ENCODE results near the gene COTL1.

COTL1 gene

DNA sequence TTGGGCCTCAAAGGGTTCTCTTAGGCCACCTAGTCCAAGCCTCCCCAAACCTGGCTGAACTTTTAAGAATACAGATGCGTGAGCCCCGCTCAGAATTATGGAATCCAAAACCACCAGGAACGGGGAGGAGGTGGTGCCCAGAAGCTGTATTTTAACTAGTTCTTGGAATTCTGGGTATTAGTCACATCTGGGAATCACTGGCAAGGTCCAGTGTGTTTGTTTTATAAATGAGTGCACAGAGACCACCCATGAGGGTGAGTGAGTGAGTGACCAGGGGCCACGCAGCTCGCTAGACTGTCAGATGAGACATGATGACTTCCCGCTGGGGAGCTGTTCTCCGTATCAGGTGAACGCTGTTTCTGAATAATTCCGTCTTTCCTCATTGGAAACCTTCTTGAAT lies 44.6 kb upstream of the COTL1 start:
- whole genome bisulfite sequencing: 94% methylated on average over 9 of the region's 9 CpGs
- H2BK5ac ChIP-seq (ENCODE audit: low read depth, low read length, poor library complexity, severe bottlenecking): no peak overlapping the region
- H3K27me3 ChIP-seq (ENCODE audit: control insufficient read depth in 1 of 2, insufficient read depth in 1 of 2, low read length in 2 of 2): no peaks in the 10 kb centered on the region
- H2BK12ac ChIP-seq (ENCODE audit: low read length in 2 of 2): no peak overlapping the region
- no peak overlapping the region for H3K18ac ChIP-seq (ENCODE audit: low read depth in 1 of 2, low read length in 2 of 2)
- H4K8ac ChIP-seq (ENCODE audit: low read length): no peak overlapping the region
- no peak overlapping the region for H3K4me3 ChIP-seq (ENCODE audit: insufficient read depth in 1 of 2, low read depth in 1 of 2, low read length in 2 of 2)
- no peak overlapping the region for H3K4ac ChIP-seq (ENCODE audit: low read depth in 1 of 2, low read length in 2 of 2)
- no peak overlapping the region for H2BK120ac ChIP-seq (ENCODE audit: low read depth, low read length)
- peaks cover 82 to 90% of the 10 kb centered on the region in 2 experiments for H3K36me3 ChIP-seq (ENCODE audit: control insufficient read depth in 1 of 2, insufficient read depth in 2 of 2, low read depth in 1 of 2, low read length in 2 of 2)
- no peak overlapping the region for H2AFZ ChIP-seq (ENCODE audit: low read depth, low read length)
- no peak overlapping the region for H4K91ac ChIP-seq (ENCODE audit: low read length)
- H3K79me1 ChIP-seq (replicated peaks; ENCODE audit: low read length, poor library complexity, severe bottlenecking): peaks cover 52% of the 10 kb centered on the region
- no peak overlapping the region for H3K9ac ChIP-seq (ENCODE audit: low read length)
- H3K4me1 ChIP-seq (ENCODE audit: control insufficient read depth, insufficient read depth, low read depth, low read length): peaks cover 11% of the 10 kb centered on the region
- no peak overlapping the region for H2AK5ac ChIP-seq (ENCODE audit: low read length, severe bottlenecking)
- no peak overlapping the region for H3K23ac ChIP-seq (ENCODE audit: low read length in 2 of 2)
- no peak overlapping the region for H2BK15ac ChIP-seq (ENCODE audit: low read depth, poor library complexity, severe bottlenecking)
- H3K27ac ChIP-seq (ENCODE audit: low read length, poor library complexity, severe bottlenecking): no peak overlapping the region
- H3K4me2 ChIP-seq (ENCODE audit: low read length, poor library complexity, severe bottlenecking): no peak overlapping the region
- DNase-seq: no peak
- no peaks in the 10 kb centered on the region for H3K9me3 ChIP-seq (ENCODE audit: control insufficient read depth, low read length)
- H3K14ac ChIP-seq (ENCODE audit: low read length in 2 of 2): no peak overlapping the region

- no peak for DNase-seq
- Histone ChIP-seq H3K27me3 (ENCODE audit: control insufficient read depth in 1 of 2, insufficient read depth in 1 of 2, low read length in 2 of 2) (no peaks in the 10 kb centered on the region), H2BK15ac (ENCODE audit: low read depth, poor library complexity, severe bottlenecking) (no peak overlapping the region), H3K23ac (ENCODE audit: low read length in 2 of 2) (no peak overlapping the region), H3K79me1 (replicated peaks; ENCODE audit: low read length, poor library complexity, severe bottlenecking) (peaks cover 59% of the 10 kb centered on the region), H3K4ac (ENCODE audit: low read depth in 1 of 2, low read length in 2 of 2) (no peak overlapping the region), H2BK120ac (ENCODE audit: low read depth, low read length) (no peak overlapping the region), H3K4me3 (ENCODE audit: insufficient read depth in 1 of 2, low read depth in 1 of 2, low read length in 2 of 2) (no peak overlapping the region), H3K27ac (ENCODE audit: low read length, poor library complexity, severe bottlenecking) (no peak overlapping the region), H3K36me3 (ENCODE audit: control insufficient read depth in 1 of 2, insufficient read depth in 2 of 2, low read depth in 1 of 2, low read length in 2 of 2) (peaks cover 89 to 98% of the 10 kb centered on the region in 2 experiments), H3K9ac (ENCODE audit: low read length) (no peak overlapping the region), H4K8ac (ENCODE audit: low read length) (no peak overlapping the region), H2AFZ (ENCODE audit: low read depth, low read length) (no peak overlapping the region), H2BK5ac (ENCODE audit: low read depth, low read length, poor library complexity, severe bottlenecking) (no peak overlapping the region), H2BK12ac (ENCODE audit: low read length in 2 of 2) (no peak overlapping the region), H3K9me3 (ENCODE audit: control insufficient read depth, low read length) (no peaks in the 10 kb centered on the region), H3K18ac (ENCODE audit: low read depth in 1 of 2, low read length in 2 of 2) (no peak overlapping the region), H3K14ac (ENCODE audit: low read length in 2 of 2) (no peak overlapping the region), H4K91ac (ENCODE audit: low read length) (no peak overlapping the region), H3K4me2 (ENCODE audit: low read length, poor library complexity, severe bottlenecking) (no peak overlapping the region), H3K4me1 (ENCODE audit: control insufficient read depth, insufficient read depth, low read depth, low read length) (peaks cover 11% of the 10 kb centered on the region), H2AK5ac (ENCODE audit: low read length, severe bottlenecking) (no peak overlapping the region)
- 96% methylated on average over 51 of the region's 51 CpGs for WGBS
Observed at GRCh38 chr16:84661418-84662060, 43.7 kb upstream of the COTL1 start.

DNA sequence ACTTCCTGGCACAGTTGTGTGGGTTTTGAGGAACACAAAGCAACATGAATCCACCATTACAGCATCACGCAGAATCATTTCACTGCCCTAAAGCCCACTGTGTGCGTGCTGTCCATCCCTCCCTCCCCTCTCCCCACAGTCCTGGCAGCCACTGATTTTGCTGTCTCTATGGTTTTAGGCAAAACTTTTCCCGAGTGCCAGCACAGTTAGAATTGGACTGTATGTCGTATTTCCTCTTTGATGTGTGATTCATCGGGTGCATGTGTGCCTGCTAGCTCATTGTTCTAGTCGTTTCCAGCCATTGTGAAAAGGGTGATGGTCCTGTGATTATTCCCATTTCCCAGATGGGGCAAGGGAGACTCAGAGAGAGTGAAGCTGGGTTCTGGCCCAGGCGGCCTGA lies 43.1 kb upstream of the COTL1 start:
- Histone ChIP-seq H2AFZ (ENCODE audit: low read depth, low read length) (no peak overlapping the region), H3K9me3 (ENCODE audit: control insufficient read depth, low read length) (no peaks in the 10 kb centered on the region), H3K4me1 (ENCODE audit: control insufficient read depth, insufficient read depth, low read depth, low read length) (peaks cover 11% of the 10 kb centered on the region), H2BK12ac (ENCODE audit: low read length in 2 of 2) (no peak overlapping the region), H3K18ac (ENCODE audit: low read depth in 1 of 2, low read length in 2 of 2) (no peak overlapping the region), H3K36me3 (ENCODE audit: control insufficient read depth in 1 of 2, insufficient read depth in 2 of 2, low read depth in 1 of 2, low read length in 2 of 2) (peaks cover 84 to 92% of the 10 kb centered on the region in 2 experiments), H2AK5ac (ENCODE audit: low read length, severe bottlenecking) (no peak overlapping the region), H4K91ac (ENCODE audit: low read length) (no peak overlapping the region), H2BK120ac (ENCODE audit: low read depth, low read length) (no peak overlapping the region), H3K23ac (ENCODE audit: low read length in 2 of 2) (no peak overlapping the region), H3K9ac (ENCODE audit: low read length) (peak overlapping the region; percentile 29), H2BK5ac (ENCODE audit: low read depth, low read length, poor library complexity, severe bottlenecking) (no peak overlapping the region), H3K27me3 (ENCODE audit: control insufficient read depth in 1 of 2, insufficient read depth in 1 of 2, low read length in 2 of 2) (no peaks in the 10 kb centered on the region), H3K79me1 (replicated peaks; ENCODE audit: low read length, poor library complexity, severe bottlenecking) (peaks cover 54% of the 10 kb centered on the region), H3K14ac (ENCODE audit: low read length in 2 of 2) (no peak overlapping the region), H3K4me3 (ENCODE audit: insufficient read depth in 1 of 2, low read depth in 1 of 2, low read length in 2 of 2) (no peak overlapping the region), H3K4me2 (ENCODE audit: low read length, poor library complexity, severe bottlenecking) (no peak overlapping the region), H2BK15ac (ENCODE audit: low read depth, poor library complexity, severe bottlenecking) (no peak overlapping the region), H3K27ac (ENCODE audit: low read length, poor library complexity, severe bottlenecking) (no peak overlapping the region), H3K4ac (ENCODE audit: low read depth in 1 of 2, low read length in 2 of 2) (no peak overlapping the region), H4K8ac (ENCODE audit: low read length) (no peak overlapping the region)
- DNase-seq: no peak
- 92% methylated on average over 7 of the region's 7 CpGs for WGBS

- Histone ChIP-seq H2AFZ (ENCODE audit: low read depth, low read length) (no peak overlapping the region), H2BK15ac (ENCODE audit: low read depth, poor library complexity, severe bottlenecking) (no peak overlapping the region), H2BK120ac (ENCODE audit: low read depth, low read length) (no peak overlapping the region), H2AK5ac (ENCODE audit: low read length, severe bottlenecking) (no peak overlapping the region), H3K27ac (ENCODE audit: low read length, poor library complexity, severe bottlenecking) (no peak overlapping the region), H3K9ac (ENCODE audit: low read length) (no peak overlapping the region), H4K91ac (ENCODE audit: low read length) (no peak overlapping the region), H3K36me3 (ENCODE audit: control insufficient read depth in 1 of 2, insufficient read depth in 2 of 2, low read depth in 1 of 2, low read length in 2 of 2) (peaks cover 75 to 86% of the 10 kb centered on the region in 2 experiments), H3K4me2 (ENCODE audit: low read length, poor library complexity, severe bottlenecking) (no peak overlapping the region), H3K23ac (ENCODE audit: low read length in 2 of 2) (no peak overlapping the region), H3K18ac (ENCODE audit: low read depth in 1 of 2, low read length in 2 of 2) (no peak overlapping the region), H3K4ac (ENCODE audit: low read depth in 1 of 2, low read length in 2 of 2) (no peak overlapping the region), H3K4me3 (ENCODE audit: insufficient read depth in 1 of 2, low read depth in 1 of 2, low read length in 2 of 2) (no peak overlapping the region), H3K27me3 (ENCODE audit: control insufficient read depth in 1 of 2, insufficient read depth in 1 of 2, low read length in 2 of 2) (no peaks in the 10 kb centered on the region), H2BK5ac (ENCODE audit: low read depth, low read length, poor library complexity, severe bottlenecking) (no peak overlapping the region), H3K9me3 (ENCODE audit: control insufficient read depth, low read length) (no peaks in the 10 kb centered on the region), H3K4me1 (ENCODE audit: control insufficient read depth, insufficient read depth, low read depth, low read length) (peaks cover 11% of the 10 kb centered on the region), H4K8ac (ENCODE audit: low read length) (peak overlapping the region; percentile 45), H3K14ac (ENCODE audit: low read length in 2 of 2) (no peak overlapping the region), H3K79me1 (replicated peaks; ENCODE audit: low read length, poor library complexity, severe bottlenecking) (peaks cover 53% of the 10 kb centered on the region), H2BK12ac (ENCODE audit: low read length in 2 of 2) (no peak overlapping the region)
- DNase-seq: no peak
- 96% methylated on average over 27 of the region's 27 CpGs for WGBS
Observed at GRCh38 chr16:84659656-84660300, 41.9 kb upstream of the COTL1 start.

Data from mesenchymal stem cell (in vitro differentiated cells and primary cell).